Renal cortex interstitium (tissue), 11 donors: ENCODE data around the gene FTO. TPM values are rescaled to one million over a fixed set of nuclear protein-coding genes. Genes with fewer than 3 reads are reported as not detected.

Experiments
- DNase-seq, 11 donors: peaks; one replicate each; pipeline ENCODE4 v3.0.0-alpha.2; 2013; ENCODE audit warnings: low read depth in 9 of 11, low spot score in 4 of 11; ENCODE audit errors: extremely low read depth in 1 of 11
- polyA plus RNA-seq, 3 donors: library from polyadenylated mRNA; unstranded; fragments of 120-200 nt; gene quantifications; one replicate each; pipeline ENCODE4 v1.2.1, GENCODE V29; 2013; ENCODE audit not compliant: insufficient read length in 3 of 3

Gene FTO
- polyA plus RNA-seq, 3 donors = 87.9 to 96.7 (median 90.8) TPM

DNA sequence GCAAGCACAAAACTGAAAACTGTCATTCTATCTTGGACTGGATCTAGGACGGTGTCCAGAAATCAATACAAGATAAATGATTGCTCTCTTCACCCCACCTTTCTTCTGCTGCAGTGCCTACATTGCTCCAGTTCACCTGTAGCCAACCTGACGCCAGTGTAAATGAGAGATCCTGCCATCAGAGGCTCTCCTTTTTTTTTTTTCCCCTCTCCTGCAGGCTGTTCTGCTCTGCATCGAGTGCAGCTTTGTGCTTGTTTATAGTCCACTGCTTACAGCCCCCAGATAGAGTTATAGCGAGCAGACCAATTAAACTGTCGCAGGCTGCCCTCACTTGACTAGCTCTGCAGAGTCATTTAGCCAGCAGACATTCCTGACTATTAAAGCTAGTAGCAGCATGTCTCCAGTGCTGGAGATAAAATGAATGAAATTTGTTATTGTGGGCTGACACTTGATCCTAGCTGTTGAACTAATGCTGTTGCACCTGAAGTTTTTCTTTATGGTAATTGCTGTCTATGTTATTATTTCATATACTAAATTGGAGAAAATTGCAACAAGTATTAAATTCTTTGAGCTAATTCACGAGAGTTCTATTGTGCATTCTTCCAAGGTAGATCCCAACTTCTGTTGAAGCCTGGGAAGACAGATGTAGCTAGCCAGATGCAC, 257.1 kb downstream of the FTO start:
- peak; percentile 17 to 86 (median 57) for DNase-seq

DNA sequence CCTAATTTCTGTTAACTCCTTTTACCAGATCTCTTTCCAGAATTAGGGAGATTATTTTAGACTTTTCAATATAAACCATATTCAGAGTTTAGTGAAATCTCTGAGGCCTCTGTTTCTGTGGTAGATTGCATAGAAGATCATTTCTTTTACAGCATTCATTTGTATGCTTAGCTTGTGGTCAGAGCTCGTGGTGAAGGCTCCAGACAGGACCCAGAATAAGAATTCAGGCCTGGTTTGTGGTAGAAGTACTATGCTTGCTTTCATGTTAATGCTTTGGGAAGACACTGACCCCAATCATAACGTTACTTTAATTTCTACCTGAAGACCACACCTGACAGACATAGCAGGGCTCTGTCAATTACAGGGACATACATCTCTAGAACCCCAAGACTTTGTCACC, 258.1 kb downstream of the FTO start:
- no peak for DNase-seq

DNA sequence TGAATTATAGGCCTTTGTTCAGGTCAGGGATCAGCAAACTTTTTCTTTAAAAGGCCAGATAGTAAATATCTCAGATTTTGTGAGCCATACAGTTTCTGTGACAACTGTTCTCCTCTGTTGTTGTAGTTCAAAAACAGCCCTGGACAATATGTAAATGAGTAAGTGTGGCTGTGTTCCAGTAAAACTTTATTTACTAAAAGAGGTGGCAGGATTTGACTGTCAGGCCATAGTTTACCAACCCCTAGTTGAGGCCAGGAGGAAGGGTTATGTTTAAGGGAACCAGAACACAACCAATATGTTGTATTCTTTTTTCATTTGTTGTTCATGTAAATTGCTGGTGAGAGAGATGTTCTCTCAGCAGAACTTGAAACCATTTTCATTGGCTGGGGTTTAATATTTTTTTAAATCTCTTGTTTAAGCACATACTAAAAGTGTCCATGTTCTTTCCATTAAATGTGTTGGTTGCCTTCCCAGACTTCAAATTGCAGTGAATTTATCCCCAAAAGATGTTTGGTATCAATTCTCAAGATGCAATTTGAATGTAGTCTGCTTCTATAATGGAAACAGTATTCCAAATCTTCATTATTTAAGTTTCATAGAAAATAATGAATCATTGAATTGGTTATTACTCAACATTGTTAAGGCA, 260.3 kb downstream of the FTO start:
- no peak for DNase-seq

DNA sequence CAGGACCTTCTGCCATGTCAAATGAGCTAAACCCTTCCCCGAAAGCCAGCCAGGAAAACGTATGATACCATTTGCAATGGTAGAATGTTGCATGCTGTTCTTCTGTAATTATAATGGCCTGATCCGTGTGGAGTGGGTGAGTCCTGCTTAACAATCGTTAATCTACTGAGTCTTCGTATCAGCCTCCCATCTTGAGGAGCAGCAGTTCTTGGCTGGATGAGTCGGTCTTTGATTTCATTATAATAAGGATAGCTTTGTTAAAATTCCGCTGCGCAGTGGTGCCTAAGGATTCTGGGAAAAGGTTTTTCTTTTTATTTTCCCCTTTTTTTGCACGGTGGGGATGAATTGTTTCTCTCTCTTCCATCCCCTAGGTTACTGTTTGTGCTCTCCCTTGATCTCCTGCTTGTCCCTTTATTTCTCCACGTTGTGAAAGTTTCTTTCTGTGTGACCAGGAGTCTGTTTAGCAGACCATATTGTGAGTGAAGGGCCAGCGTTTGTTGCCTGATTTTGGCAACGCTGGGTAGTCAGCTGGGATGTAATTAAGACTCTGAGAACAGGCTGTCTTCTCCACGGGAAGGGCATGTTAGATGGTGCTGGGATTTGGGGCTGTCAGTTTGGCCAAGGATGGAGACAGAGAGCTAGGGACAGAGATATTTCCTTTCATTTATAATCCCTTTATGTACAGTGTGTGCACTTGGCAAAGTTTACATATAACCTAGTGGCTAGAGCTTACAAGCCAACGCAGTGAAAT, 263.0 kb downstream of the FTO start:
- no peak for DNase-seq

DNA sequence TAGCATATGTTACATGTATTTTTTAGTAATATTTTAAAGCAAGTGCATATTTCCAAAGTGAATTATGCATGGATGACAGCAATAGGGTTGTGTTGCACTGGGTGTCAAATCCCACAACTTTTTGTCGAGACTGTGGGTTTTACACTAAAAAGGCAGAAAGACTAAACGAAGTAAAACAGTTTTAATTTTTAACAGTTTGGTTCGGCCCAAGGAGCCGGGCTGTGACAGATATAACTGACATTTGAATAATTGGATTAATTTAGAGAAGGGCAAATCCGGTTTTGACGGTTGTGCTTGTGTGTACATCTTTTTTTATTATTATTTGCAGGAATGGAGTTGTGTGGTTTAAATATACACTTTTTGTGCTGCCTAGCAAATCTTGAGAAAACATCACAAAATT, 263.6 kb downstream of the FTO start:
- DNase-seq = no peak

DNA sequence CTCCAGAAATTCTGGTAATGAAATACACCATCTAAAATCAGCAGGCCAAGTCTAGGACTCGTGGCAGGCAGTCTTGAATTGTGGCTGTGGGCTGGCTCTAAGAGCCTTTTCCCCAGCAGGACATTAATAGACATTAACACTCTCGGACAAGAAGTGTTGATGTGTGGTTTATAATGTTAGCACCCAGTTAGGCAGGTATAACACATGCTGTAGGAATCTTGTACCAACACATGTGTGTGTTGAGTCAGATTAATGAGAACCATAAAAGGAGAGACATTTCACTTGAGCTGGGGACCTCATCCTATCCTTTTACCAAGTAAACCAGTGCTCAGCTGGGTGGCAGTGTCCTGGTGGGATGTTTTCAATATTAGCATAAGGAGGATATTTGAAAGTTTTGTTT, 264.5 kb downstream of the FTO start:
- no peak for DNase-seq

DNA sequence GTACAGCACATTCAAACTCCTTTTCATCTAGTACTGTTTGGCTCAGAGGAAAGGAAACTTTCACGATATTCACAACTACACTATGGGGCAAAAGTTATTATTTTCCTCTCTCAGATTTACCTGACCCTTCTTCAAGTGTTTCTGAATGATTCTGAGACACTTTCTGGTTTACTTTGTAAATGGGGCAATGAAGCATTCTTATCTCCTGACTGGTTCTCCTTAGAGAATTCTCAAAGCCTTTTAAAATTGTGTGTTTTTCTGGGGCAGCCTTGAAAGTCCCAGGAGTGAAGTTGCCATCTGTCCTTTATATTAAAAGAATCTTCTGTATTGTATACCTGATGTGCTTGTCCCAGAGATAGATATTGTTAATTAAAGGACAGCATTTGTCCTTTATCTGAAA, 264.9 kb downstream of the FTO start:
- no peak for DNase-seq

DNA sequence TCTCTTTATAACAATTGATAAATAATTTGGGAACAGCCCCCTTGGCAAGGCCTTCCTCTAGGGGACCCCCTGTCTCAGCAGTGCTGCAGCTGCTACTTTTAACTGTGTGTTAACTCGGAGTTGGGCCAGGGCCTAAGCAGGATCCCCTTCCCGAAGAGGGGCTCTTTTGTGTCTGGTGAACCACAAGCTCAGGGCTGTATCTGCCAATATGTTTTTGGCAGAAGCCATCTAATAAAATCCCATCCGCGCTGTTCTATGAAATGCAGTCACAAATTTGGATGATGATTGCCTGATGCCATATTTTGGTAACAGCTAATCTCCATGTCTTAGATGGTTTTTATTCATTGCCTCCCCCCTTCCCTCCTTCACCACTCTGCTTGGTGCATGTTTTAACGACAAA, 267.7 kb downstream of the FTO start:
- no peak for DNase-seq

DNA sequence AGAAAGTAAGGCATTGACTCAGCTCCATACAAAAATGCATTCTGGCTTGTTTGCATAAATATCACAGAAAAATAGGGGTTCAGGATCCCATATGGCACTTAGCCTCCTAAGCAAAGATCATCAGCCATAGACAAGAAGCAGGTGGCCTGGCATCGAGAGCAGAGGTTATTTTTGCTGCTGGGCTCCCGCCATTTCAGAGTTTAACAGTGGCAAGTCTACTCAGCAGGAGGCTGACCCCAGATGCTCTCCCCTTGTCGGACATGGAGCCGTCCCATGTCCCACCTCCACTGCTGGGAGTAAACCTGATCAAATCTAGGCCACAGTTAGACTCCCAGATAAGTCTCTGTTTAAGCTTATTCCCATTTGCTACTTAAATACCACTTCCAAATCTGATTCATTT, 269.1 kb downstream of the FTO start:
- DNase-seq = no peak

DNA sequence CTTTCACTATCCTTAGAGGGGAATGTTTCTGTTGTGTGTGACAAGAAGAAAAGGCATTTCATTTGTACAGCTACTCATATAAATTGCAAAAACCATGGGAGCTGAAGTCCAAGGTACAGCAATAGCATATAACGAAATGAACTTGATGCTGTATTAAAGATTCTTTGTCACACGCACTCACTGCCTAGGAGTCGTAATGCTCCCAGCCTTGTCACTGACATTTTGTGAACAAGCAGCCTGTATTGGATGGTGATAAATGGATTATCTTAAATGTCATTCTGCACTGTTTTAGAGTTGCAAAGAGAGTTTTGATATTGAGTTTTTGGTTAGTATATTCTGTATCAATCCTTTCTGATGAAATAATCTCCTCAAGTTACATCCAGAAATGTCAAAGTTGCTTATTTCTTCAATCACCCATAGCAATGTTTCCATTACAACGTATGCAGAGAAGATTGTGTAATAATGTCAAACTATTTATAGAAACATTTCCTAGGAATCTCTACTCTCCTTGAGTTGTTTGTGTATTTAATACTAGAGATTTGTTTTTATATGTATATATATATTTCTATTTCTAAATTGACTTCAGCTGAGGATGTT, 270.6 kb downstream of the FTO start:
- DNase-seq = no peak

DNA sequence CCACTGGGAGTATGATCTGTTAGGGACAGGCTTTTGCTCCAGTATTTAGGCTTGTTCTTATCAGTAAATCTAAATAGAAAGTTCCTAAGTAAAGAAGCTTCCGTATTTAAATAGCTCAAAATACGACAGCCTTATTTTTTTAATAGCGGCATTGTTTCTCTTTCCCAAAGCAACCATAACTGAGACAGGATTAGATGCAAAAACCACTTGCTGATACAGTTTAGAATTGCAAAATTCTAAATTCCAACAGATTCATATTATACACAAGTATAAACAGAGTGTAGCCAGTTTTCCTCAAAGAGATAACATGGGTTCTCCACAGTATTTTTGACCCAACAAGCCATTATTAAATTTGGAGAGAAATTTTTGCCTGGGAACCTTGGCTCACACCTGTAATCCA, 276.7 kb downstream of the FTO start:
- no peak for DNase-seq

DNA sequence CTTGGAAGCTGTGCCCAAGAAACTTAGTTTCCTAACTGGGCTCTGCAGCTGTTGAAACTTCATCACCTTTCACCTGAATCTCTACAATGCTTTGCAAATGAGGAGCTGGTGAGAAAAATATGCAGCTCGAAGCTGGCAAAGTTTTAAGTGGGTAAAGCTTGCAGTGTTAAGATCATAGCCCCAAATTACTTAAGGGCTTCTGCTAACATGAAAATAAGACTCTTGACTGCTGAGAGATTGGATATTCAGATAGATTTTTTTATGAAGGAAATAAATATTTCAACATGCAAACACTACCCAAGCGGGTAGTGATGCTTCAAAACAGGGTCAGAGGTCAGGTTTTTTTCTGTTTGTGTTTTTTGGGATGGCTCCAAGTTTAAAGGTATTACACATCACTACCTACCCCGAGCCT, 278.7 kb downstream of the FTO start:
- DNase-seq = no peak

DNA sequence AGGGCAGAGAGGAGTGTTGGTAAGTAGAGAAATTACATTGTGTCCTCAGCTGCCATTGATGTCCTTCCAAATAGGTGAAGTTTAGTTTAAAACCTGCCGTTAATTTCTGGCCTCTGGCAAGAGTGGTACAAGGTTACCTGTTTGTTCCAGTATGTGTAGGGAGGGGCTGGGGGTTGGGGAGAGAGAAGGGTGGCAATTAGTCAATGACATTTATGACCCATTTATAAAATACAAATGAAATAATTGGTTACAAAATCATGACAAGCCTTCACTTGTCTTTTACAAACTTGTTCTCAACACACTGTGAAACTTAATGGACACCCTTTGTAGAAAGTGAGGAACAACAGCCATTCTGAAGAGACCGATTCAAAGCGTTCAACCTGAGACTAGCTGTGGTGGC, 281.0 kb downstream of the FTO start:
- no peak for DNase-seq

DNA sequence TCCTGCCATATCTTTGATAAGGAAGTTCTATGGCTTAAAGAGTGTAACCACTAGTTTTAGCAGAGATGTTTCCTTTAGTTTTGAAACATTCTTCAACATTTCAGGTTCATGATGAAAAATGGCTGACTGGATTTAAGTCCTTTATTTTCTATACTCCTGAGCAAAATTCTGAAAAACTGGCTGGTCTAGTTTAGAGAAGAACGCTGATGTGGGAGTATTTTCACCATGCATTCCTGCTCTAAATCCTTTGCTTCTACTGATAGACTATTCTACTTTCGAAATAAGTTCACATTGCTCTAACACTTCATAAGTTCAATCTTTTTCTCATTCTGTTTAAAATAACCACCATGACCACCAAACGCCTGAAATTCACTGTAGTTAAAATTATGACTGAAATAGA, 281.9 kb downstream of the FTO start:
- DNase-seq = no peak

DNA sequence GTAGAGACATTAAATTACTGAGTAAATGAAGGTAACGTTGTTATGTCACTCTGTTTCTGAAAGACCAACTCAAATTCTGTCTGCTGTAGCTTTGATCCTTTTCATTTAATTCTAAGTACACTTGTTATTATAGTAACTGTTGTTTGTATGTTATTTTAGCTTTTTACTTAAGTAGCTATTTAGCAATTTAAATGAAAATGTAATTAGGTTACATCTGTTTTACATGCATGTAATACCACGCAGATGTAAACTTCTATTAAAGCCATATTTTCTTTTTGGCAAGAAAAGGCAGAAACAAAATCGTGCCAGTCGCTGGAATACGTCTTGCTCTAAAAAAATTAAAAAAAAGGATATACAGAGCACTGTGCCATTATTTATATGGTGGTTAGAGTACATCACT, 282.8 kb downstream of the FTO start:
- no peak for DNase-seq

DNA sequence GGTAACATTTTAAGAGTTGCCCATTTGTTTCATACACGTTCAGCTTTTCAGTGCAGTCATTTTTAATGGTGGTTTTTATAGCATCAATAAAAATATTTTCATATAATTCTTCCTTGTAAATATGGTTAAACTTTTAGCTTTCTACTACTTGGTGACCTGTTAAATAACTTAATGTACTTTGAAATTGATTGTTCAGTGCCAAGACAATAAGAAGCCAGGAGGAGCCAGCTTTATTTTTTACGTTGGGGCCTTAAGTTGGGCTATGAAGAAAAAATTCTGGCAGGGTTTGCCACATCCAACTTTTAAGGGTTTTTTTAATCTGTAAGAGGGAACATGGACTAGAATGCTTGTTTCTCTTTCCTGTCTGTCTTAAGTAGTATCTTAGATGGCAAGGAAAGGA, 284.2 kb downstream of the FTO start:
- DNase-seq = no peak

DNA sequence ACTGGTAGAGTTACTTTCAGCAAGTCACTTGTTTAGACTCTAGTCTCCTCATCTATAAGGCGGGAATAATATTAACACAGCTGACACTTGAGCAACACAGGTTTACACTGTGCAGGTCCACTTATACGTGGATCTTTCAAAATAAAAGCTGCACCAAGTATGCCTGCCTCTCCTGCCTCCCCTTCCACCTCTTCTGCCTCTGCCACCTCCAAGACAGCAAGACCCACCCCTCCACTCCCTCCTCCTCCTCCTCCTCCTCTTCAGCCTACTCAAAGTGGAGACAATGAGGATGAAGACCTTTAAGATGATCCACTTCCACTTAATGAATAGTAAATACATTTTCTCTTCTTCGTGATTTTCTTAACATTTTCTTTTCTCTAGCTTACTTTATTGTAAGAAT, 285.6 kb downstream of the FTO start:
- DNase-seq = no peak

DNA sequence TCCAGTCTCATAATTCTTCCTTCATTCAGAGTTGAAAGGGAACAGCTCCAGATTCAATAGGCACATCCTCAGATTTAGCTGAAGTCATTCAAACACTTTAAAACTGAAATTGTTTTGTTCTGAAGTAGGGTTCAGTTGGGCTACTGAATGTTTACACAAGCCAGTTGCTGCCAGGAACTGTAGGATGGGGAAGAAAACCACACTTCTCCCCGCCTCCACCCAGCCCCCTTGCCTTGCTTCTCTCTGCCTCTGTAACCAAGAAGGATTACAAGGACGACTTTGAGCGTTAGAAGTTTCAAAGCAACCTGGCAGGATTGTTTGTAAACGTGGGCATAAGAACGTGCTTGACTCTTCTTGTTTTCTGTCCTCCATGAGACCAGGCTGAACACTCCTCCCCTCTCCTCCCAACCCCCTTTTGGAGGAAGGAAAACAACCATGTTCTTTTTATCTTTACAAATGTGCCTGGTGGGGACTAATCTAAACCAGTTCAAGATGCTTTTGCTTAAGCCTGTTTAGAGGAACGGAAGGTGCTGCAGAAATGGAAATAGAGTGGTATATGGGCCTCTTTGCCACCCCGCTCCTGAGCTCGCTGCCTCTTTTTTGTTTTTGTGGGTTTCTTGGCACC, 287.9 kb downstream of the FTO start:
- peak in 7 of 11 donors; percentile 10 to 26 (median 17) for DNase-seq

DNA sequence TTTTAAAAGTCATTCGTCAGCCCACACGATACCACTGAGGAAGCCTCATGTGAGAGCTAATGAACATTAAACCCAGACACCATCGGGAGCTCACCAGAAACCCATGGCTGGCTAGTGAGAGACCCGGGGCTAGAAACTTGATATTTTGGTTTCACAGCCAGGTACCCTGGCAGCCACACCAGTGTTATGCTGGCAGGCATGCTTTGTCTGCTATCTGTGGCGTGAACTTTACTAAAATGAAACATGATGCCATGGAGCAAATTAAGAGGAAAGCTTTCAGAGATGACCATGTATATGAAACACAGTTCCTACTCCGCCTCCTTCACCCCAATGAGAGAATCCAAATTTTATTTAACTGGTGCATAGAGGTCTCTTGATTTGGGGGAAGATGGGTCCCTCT, 291.4 kb downstream of the FTO start:
- DNase-seq = no peak

DNA sequence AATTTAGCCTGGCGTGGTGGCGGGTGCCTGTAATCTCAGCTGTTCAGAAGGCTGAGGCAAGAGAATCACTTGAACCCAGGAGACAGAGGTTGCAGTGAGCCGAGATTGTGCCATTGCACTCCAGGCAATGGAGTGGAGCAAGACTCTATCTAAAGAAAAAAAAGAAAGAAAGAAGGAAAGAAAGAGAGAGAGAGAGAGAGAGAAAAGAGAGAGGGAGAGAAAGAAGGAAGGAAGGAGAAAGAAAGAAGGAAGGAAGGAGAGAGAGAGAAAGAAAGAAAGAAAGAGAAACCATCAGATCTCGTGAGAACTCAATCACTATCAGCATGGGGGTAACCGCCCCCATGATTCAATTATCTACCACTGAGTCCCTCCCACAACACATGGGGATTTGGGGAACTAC, 293.0 kb downstream of the FTO start:
- DNase-seq = no peak
